NCI-H1105 treated with DMSO at 0.1 percent for 48 hours (cell line): ENCODE measurements around the gene AKAP8.
"Not testable (repeated sequence)": the region's sequence is repeated elsewhere in the genome, so short reads cannot be mapped to it uniquely, and the experiment has no call there.

Experiments
- DNase-seq: peaks from one replicate; lab custom pipeline; 2025; lab: John Stamatoyannopoulos, UW

AKAP8 gene

DNA sequence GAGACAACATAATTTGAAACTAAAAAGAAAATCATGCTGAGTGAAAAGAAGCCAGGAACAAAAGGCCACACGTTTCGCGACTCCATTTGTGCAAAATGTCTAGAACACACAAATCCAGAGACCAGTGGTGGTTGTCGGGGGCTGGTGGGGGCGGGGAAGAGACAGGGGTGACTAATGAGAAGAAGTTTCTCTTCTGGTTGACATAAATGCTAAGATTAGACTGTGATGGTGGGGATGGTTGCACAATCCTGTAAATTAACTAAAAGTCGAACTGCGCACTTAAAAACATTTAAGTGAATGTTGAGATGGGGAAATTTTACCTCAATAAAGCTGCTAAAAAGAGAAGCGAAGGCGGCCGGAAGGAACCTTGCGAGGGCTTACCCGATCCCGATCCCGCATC is 7.1 kb downstream of the AKAP8 start:
- no peak for DNase-seq

DNA sequence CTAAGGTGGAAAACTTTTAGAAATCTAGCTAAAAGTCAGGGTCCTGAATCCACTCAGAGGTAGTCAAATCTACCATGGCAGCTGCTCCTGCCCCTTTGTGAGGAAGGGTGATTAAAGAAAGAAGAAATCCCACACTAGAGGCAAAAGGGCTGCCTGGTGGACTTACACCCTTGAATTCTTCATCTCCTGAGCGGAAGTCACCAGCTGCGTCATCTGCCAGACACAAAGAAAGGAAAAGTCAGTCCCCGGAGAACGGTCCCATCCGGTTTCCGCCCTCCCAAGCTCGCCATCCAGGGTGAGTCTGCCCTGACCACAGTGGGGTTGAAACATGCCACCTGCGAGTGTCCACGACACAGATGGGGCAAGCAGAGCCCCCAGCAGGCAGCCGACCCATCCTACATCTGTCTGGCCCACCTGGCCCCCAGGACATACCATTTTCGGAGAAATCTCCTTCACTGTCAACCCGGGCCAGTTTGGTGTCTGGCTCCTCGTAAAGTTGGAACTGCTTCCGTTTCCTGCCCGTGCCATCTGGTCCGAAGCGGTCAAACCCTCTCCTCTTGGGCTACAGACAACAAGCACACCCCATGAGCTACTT is 7.7 kb downstream of the AKAP8 start:
- DNase-seq = no peak

DNA sequence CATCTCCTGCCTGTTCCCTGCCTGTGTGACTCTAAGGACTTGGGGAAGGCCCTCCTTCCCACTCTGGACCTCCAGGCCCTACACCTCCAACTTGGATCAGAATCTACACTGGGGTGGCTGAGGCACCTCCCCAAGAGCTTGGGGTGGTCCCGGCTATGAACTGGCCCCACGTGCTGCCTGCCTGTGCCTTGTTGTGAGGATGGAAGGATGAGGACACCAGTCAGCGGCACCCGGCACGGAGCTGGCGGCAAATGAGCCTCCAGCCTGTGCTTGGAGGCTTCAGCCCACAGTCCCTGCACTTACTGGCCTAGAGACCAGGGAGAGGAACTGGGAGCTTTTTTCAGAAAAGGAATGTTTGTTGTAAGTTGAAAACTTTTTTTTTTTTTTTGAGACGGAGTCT is 8.5 kb downstream of the AKAP8 start:
- DNase-seq = no peak

DNA sequence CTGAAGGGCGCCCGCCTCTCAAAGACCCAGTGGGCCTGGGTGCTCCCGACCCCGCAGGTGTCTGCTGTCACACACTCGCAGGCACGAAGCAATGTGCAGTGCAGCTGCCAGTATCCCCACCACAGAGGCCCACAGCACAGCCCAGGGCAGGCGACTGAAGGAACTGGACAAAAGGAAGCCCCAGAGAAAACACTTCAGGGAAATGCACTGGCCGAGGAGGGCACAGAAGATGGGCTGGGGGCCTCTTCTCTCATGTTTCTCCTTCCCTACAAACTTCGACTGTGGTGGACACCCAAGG is 10.0 kb downstream of the AKAP8 start:
- DNase-seq = no peak

DNA sequence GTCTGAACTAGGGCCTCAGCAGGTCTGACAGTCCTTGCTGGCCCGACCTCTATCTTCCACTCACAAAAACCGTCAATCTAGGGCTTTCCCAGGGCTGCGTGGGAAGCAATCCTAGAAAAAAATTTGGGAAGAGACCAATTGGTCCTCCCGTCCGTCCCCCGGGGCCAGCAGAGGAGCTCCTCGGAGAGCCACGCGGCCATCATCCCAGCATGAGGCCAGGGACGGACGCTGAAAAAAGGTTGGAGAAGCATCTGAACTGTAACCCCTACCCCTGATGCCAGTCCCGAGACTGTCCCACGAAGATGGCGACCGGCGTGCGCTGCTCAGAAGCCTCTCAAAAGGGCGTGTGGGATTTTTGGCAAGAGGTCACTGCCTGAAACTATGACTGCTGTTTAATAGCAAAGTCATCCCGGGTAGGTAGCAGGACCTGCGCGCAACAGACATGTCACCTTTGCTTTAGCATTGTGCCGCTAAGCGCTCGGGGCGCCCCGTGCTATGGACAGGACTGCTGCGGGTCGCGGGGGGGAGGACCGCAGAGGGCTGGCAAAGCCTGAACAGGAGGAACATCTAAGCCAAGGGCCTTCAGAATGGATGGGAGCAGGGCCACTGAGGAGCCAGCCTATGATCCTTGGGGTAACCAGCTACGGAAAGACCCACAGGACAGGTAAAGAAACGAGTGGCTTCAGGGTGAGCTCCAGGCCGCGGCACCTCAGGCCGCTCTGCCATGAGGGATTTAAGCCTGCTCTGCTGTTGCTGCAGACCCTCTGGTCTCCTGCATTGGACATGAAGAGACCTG is 10.6 kb downstream of the AKAP8 start:
- no peak for DNase-seq

DNA sequence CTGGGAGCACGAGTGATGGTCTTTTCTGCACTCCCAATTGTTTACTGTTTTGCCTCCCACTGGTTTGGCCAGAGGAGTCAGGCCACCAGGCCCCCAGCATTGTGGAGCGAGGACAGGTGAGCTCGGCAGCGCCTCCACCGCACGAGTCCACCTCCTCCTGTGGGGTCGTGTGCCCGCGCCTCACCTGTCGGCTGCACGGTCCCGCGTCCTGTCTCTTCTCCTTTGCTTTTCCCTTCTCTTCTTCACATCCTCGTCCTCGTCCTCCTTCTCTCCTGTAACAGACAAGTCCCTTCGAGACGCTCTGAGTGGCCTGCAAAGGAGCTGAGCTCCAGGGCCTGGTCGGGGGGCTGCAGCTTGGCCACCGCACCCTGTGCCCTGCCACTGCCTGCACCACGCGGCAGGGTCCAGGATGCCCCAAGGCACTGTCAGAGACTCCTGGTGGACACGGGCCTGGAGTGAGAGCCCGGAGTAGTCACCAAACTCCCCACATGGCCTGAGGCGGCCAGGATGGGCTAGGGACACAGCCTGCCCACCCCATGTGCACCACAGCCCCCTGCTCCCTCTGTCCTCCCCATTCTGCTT is 11.4 kb downstream of the AKAP8 start:
- DNase-seq = no peak

DNA sequence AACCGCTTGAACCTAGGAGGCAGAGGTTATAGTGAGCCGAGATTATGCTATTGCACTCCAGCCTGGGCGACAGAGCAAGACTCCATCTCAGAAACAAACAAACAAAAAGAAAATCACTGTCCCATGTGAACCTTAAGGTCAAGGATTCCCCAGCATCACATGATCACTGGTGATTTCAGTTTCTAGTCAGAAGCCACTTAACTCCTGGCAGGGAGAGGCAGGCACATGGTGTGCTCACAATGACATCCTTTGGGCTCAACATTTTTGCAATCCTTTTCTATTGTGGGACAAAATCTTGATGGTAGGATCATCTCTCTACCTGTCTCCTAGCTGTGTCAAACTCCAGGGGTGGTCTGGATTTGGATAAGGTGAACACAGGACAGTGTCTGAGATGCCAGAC is 12.1 kb downstream of the AKAP8 start:
- DNase-seq = no peak

DNA sequence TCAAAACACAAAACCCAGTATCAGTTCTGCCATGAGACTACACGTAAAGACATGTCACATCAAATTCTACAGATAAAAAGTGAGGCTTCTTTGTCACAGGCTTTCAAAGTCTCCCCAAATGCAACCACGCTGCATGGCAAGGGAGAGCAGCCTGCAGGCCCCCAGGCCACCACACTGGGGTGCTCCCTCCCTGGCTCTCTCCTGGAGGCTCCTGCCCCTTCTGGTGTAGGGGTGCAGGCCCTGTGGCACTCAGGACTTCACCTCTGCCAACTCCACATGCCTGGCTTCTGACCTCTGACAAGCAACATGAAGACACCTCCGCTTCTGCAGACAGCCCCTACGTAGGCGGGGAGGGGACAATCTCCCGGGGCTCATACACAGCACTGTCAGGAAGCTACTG is 14.3 kb downstream of the AKAP8 start:
- no peak for DNase-seq

DNA sequence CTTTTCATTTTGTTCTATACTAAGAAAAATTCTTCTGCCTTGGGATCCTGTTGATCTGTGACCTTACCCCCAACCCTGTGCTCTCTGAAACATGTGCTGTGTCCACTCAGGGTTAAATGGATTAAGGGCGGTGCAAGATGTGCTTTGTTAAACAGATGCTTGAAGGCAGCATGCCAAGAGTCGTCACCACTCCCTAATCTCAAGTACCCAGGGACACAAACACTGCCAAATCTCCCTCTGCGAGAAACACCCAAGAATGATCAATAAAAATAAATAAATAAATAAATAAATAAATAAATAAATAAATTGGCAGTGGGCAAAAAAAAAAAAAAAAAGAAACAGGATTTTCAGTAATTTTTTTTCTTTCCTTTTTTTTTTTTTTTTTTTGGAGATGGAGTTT is 15.8 kb downstream of the AKAP8 start:
- DNase-seq = not testable (repeated sequence)

DNA sequence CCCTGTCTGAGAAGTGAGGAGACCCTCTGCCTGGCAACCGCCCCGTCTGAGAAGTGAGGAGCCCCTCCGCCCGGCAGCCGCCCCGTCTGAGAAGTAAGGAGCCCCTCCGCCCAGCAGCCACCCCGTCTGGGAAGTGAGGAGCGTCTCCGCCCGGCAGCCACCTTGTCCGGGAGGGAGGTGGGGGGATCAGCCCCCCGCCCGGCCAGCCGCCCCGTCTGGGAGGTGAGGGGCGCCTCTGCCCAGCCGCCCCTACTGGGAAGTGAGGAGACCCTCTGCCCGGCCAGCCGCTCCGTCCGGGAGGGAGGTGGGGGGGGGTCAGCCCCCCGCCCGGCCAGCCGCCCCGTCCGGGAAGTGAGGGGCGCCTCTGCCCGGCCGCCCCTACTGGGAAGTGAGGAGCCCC is 16.5 kb downstream of the AKAP8 start:
- DNase-seq = not testable (repeated sequence)

DNA sequence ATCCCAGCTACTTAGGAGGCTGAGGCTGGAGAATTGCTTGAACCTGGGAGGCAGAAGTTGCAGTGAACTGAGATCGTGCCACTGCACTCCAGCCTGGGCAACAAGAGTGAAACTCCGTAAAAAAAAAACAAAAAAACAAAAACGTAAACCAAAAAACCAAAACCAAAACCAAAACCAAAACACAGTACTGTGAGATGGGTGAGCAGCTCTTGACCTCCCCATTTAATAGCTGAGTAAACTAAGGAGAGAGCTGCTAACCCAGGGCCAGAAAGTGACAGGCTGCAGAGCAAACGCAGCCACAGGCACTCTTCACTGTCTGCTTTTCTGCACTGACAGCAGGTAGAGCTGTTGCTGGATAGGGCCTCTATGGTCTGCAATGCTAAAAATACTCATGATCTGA is 19.6 kb downstream of the AKAP8 start:
- DNase-seq = not testable (repeated sequence)

DNA sequence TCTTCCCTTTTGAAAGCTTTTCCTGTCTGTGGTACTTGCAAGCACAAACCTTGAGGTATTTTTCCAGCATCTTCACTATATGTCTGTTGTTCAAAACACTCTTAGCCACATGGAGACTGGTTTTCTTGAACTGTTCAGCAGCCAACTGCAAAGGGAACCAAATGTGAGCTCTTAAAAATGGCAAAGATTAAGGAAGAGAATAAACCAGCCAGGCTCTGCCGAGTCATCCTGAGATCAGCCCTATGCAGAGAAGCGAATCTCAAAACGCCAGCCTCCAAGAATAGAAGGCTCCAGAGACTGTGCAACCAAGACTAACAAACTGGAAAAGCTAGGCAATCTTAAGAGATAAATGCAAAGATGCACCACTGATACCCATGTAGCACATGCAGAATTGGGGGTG is 20.7 kb downstream of the AKAP8 start:
- DNase-seq = no peak

DNA sequence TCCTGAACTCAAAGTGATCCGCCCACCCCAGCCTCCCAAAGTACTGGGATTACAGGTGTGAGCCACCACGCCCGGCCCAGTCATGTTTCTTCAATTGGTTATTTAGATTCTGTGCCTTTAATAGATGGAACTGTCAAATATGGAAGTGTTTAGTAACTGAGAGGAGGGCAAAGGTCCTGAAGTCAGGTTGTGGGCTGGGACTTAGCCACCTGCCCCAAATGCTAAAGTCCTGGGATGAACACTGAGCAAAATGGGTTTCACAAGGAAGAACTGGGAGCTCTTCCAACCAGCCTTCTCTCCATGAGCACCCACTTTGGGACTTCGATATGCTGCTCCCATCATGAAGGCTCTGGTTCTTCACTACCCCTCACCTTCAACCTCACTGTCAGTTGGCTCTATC is 21.7 kb downstream of the AKAP8 start:
- DNase-seq = no peak

DNA sequence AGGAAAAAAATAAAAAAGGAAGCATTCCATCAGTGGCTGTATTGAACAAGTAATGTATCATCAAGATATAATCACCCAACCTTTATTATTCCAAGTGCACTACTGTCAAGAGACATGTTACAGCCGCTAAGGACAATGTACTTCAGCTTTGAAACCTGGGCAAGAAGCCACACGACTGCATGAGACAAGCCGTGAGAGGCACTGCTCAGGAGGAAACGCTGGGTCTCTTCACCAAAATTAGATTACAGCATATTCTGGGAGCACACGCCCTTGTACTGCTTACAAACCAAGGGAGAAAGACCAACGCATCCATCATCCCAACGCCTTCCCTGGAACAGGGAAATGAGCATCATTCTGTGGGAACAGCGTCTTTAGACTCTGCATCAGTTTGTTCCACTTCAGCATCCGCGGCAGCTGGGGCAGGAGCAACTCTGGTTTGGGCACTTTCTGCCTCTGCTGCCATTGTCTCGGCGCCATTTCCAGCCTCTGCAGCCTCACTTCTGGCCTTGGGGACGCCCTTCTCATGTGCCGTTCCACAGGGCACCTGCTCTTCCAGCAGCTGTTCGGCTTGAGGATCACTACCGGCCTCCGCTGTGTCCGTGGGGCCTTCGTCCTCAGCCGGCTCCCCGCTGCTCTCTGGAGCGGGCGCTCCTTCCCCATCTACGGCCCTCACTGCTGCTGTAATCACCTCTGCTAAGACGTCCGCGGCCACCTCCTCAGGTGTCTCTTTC is 24.9 kb downstream of the AKAP8 start:
- DNase-seq = no peak

DNA sequence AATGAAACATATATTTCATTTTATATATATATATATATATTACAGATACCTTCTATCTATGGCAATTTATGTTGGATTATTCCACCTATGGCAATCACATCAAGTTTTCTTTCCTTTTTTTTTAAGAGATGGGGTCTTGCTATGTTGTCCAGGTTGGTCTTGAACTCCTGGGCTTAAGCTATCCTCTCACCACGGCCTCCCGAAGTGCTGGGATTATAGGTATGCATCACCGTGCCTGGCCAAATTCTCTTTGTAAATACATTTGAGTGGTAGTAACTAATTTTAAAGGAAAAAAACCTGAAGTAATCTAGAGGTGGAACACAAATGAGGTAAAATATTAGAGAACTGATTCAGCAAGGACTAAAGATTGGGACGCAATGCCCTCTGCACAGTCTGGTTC is 25.7 kb downstream of the AKAP8 start:
- DNase-seq = no peak

DNA sequence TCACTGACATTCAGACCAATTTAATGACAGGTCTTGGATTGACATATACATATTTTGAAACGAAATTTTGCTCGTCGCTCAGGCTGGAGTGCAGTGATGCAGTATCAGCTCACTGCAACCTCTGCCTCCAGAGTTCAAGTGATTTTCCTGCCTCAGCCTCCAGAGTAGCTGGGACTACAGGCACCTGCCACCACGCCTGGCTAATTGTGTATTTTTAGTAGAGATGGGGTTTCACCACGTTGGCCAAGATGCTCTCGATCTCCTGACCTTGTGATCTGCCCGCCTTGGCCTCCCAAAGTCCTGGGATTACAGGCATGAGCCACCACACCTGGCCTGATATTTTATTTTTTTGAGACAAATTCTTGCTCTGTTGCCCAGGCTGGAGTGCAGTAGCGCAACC is 27.1 kb downstream of the AKAP8 start:
- DNase-seq = not testable (repeated sequence)

DNA sequence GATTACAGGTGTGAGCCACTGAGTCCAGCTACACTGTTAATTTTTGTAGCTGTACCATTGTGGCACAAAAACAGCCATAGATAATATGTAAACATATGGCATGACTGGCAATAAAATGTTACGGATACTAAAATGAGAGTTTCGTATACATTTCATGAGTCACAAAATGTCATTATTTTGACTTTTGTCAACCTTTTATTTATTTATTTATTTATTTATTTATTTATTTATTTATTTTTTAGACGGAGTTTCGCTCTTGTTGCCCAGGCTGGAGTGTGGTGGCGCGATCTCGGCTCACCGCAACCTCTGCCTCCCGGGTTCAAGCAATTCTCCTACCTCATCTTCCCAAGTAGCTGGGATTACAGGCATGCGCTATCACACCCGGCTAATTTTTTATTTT is 38.3 kb downstream of the AKAP8 start:
- not testable (repeated sequence) for DNase-seq

DNA sequence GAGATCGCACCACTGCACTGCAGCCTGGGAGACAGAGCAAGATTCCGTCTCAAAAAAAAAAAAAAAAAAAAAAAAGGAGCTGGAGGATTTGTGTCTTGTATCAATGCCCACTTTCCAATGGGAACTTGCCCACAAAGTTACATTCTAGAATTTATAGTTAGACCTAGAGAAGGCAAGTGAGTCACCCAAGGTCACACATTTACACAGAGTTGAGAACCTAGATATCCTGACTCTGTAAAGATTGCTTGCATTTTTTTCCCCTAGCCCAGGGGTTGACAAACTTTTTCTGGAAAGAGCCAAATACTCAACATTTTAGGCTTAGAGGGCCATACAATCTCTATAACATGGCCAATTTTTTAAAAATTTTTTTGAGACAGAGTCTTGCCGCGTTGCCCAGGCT is 39.5 kb downstream of the AKAP8 start:
- no peak for DNase-seq

DNA sequence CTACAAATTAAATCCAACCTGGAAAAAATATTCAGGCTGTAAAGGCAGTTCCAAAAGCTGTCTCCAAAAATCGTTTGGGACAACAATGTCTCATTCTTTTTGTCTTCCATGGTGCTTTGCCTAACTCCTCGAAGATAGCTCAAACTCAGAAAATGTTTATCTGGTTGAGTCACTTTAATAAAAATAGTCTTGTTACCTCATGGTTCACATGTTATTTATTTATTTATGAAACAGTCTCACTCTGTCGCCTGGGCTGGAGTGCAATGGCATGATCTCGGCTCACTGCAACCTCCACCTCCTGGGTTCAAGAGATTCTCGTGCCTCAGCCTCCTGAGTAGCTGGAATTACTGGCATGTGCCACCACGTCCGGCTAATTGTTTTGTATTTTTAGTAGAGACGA is 42.4 kb downstream of the AKAP8 start:
- DNase-seq = no peak

DNA sequence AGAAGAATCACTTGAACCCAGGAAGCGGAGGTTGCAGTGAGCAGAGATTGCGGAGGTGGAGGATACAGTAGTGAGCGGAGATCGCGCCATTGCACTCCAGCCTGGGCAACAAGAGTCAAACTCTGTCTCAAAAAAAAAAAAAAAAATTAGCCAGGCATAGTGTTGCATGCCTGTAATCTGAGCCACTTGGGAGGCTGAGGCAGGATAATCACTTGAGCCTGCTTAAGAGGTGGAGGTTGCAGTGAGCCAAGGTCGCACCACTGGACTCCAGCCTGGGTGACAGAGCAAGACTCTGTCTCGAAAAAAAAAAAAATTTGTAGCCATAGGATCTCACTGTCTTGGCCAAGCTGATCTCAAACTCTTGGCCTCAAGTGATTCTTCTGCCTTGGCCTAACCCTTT is 43.6 kb downstream of the AKAP8 start:
- DNase-seq = not testable (repeated sequence)

DNA sequence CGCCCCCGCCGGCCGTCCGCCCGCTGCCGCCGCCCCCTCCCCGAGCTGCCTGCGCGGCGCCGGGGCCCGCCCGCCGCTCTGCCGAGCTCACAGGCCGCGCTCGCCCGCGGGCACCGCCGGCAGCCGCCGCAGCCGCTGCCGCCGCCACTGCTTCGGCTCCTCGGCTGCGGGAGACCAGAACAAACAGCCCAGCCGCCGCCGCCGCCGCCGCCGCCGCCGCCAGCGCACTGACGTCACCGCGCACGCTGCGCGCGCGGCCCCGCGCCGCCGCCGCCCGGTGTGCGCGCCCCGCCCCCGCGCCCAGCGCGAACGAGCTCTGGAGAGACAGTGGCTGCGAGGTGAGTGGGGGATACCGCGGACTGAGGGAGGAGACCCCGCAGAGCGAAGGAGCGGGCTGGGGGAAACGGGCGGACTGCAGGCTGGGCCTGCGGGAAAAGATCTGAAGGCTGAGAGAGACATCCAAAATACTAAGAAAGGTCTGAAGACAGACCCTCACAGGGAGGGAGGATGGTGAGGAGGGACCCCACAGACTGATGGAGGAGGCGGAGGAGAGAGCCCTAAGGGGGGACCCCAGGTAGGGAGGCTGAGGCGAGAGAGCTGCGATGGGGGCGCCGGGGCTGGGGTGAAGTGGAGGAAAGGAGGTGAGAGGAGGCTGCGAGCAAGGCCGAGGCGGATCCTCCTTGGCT is 47.1 kb downstream of the AKAP8 start, which contains the start of gene BRD4:
Gene BRD4, minus strand, starts transcription at position 229 of the 686 bp plus-strand sequence. CDS start 59,440 bp downstream, outside the sequence.
- peak; percentile 42 for DNase-seq
